Erythroblast (primary cell): ENCODE measurements around the gene ZNF106.

ENCODE experiments used
- GATA1 ChIP-seq: IDR thresholded peaks from 2 replicates; pipeline ENCODE4 v1.6.1; 2011; ENCODE audit warnings: low read depth, mild to moderate bottlenecking, control low read depth, low read length, moderate library complexity
- POLR2A ChIP-seq: IDR thresholded peaks from 2 replicates; pipeline ENCODE4 v1.6.1; 2011; ENCODE audit warnings: mild to moderate bottlenecking, low read length

DNA sequence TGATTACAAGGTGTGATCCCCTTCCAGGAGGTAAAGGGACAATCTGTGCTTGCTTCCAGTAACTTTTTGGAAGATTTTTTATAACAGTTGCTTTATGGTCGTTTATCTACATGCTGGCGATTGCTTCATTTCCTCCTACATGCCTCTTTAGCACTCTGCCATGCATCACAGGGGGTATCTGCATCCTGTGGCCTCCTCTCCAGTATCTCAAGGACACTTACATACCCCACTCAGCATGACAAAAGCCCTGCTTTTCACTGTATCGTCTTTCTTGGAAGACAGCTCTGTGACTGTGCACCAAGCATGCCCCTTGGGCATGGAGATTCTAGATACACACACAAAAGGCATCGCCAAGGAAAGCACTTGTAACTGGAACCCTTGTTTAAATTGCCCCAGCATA is 106.3 kb downstream of the ZNF106 start:
- TF ChIP-seq POLR2A (no peak), GATA1 (no peak)
